ENCODE measurements around the gene MIAT.

DNA sequence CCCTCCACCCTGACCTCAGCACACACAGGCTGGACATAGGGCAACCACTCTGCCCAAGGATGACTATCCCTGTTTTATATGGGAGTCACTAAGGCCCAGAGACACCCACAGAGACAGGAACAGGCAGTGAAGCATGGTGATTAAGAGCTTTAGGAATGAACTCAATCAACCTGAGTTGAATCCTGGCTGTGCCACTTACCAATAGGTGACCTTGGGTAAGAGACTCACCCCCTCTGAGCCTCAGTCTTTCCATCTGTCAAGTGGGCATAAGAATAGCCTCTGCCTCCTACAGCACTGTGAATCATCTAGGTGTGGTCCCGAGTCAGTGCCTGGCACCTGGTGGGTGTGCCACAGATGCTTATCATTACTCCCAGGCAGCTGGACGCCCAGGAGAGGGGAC, 46.4 kb upstream of the MIAT start:
- TF ChIP-seq POLR2AphosphoS5 (IDR thresholded peaks at IDR 0.05; ENCODE audit: borderline replicate concordance, low read depth, low read length) (no peak), EZH2 (IDR thresholded peaks at IDR 0.05) (no peak)
